Fibroblast of lung (primary cell): ENCODE data around the gene DMWD.

Experiments used
- CTCF ChIP-seq, 2 donors: IDR thresholded peaks in 1 of 2; conservative IDR thresholded peaks in 1 of 2; 1 replicate in 1 of 2; 2 replicates in 1 of 2; pipeline ENCODE4 v1.5.1; 2011 to 2012; ENCODE audit warnings: low read length in 2 of 2, control low read depth in 1 of 2, inconsistent platforms in 1 of 2, low read depth in 1 of 2, mild to moderate bottlenecking in 1 of 2
- EZH2 ChIP-seq: IDR thresholded peaks from 2 replicates; pipeline ENCODE4 v1.5.1; 2012; ENCODE audit warnings: low read length, control low read depth, mild to moderate bottlenecking; ENCODE audit errors: missing control alignments

DNA sequence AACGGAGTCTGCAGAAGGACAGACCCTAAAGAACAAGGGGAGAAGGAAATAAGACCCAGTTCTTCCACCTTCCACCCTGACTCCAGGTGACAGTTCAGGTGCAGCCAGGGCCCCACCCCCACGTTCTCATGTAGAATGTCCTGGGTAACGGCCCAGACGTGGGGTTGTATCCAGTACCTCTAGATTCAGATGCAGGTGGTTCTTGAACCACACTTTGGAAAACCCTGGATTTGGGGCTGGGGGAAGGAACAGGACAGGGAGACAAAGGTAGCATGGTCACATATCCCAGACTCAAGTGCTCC lies 12.5 kb downstream of the DMWD start:
- no peak for TF ChIP-seq CTCF (conservative IDR thresholded peaks at IDR 0.05 in 1 of 2, IDR thresholded peaks at IDR 0.05 in 1 of 2; ENCODE audit: low read depth in 1 of 2, low read length in 2 of 2)
- TF ChIP-seq EZH2, result no peak
